Mesendoderm (in vitro differentiated cells): Measurements from ENCODE around the gene WDFY2.

ENCODE experiments used
- DNase-seq: peaks from one replicate; pipeline ENCODE4 v3.0.0; 2013
- H2AK5ac ChIP-seq: 2 replicates; pipeline ENCODE4 v1.6.1; 2013; ENCODE audit warnings: low read length, inconsistent platforms
- H2BK120ac ChIP-seq: 2 replicates; pipeline ENCODE4 v1.6.1; 2013; ENCODE audit warnings: low read depth, mild to moderate bottlenecking, low read length, moderate library complexity, mixed read lengths
- H2BK15ac ChIP-seq: replicated peaks from 2 replicates; pipeline ENCODE4 v1.6.1; 2013; ENCODE audit warnings: low read depth, mild to moderate bottlenecking, moderate library complexity
- H2BK5ac ChIP-seq: 2 replicates; pipeline ENCODE4 v1.6.1; 2013; ENCODE audit warnings: low read length, inconsistent platforms
- H3K18ac ChIP-seq: 2 replicates; pipeline ENCODE4 v1.6.1; 2013; ENCODE audit warnings: mild to moderate bottlenecking, low read length, mixed read lengths
- H3K23ac ChIP-seq: one replicate; pipeline ENCODE4 v1.6.1; 2013; ENCODE audit warnings: low read length
- H3K27ac ChIP-seq: 2 replicates; pipeline ENCODE4 v1.5.1; 2013; ENCODE audit warnings: low read depth, mild to moderate bottlenecking, inconsistent platforms, low read length, moderate library complexity
- H3K27me3 ChIP-seq: 2 replicates; pipeline ENCODE4 v1.6.1; 2013; ENCODE audit warnings: low read length, control low read depth, mild to moderate bottlenecking, inconsistent platforms; ENCODE audit not compliant: insufficient read depth, poor library complexity
- H3K36me3 ChIP-seq: 2 replicates; pipeline ENCODE4 v1.6.1; 2013; ENCODE audit warnings: low read length, inconsistent platforms; ENCODE audit not compliant: control insufficient read depth, insufficient read depth
- H3K4ac ChIP-seq: one replicate; pipeline ENCODE4 v1.6.1; 2013; ENCODE audit warnings: low read depth, mild to moderate bottlenecking, low read length, moderate library complexity
- H3K4me1 ChIP-seq: 2 replicates; pipeline ENCODE4 v1.6.1; 2013; ENCODE audit warnings: low read depth, low read length, inconsistent platforms; ENCODE audit not compliant: control insufficient read depth
- H3K4me2 ChIP-seq: 2 replicates; pipeline ENCODE4 v1.6.1; 2013; ENCODE audit warnings: low read length
- H3K4me3 ChIP-seq: 2 replicates; pipeline ENCODE4 v1.5.1; 2013; ENCODE audit warnings: mild to moderate bottlenecking, low read length
- H3K56ac ChIP-seq: one replicate; pipeline ENCODE4 v1.6.1; 2013; ENCODE audit warnings: low read length
- H3K79me1 ChIP-seq: 2 replicates; pipeline ENCODE4 v1.6.1; 2013; ENCODE audit warnings: low read length, inconsistent platforms
- H3K79me2 ChIP-seq: 2 replicates; pipeline ENCODE4 v1.6.1; 2013; ENCODE audit warnings: mild to moderate bottlenecking, low read length; ENCODE audit not compliant: control insufficient read depth, insufficient read depth
- H3K9ac ChIP-seq: 2 replicates; pipeline ENCODE4 v1.6.1; 2013; ENCODE audit warnings: low read length, inconsistent platforms
- H4K5ac ChIP-seq: one replicate; pipeline ENCODE4 v1.6.1; 2013; ENCODE audit warnings: low read length
- H4K8ac ChIP-seq: one replicate; pipeline ENCODE4 v1.6.1; 2013; ENCODE audit warnings: low read depth, mild to moderate bottlenecking, control low read depth, low read length, moderate library complexity
- WGBS: extraction: QIAGEN DNeasy Blood & Tissue Kit; methylation state at CpG from one replicate; pipeline ENCODE4 v1.1.7; 2013; ENCODE audit warnings: low lambda C conversion rate, missing lambda C conversion rate; ENCODE audit not compliant: insufficient coverage; ENCODE audit errors: extremely low coverage; 5-methylcytosine and 5-hydroxymethylcytosine counted together

Gene WDFY2

GRCh38 chr13:51659276-51660127 lies 75.2 kb downstream of the WDFY2 start:
- H3K18ac ChIP-seq: no peak overlapping the region
- H2BK120ac ChIP-seq: no peak overlapping the region
- WGBS: no CpG with 5 or more reads among the region's 6 CpGs
- peaks cover 5% of the 10 kb centered on the region for H3K79me2 ChIP-seq
- no peak overlapping the region for H3K4ac ChIP-seq
- H3K27ac ChIP-seq: no peak overlapping the region
- H3K4me2 ChIP-seq: no peak overlapping the region
- H4K8ac ChIP-seq: no peak overlapping the region
- H2BK5ac ChIP-seq: no peak overlapping the region
- no peaks in the 10 kb centered on the region for H3K36me3 ChIP-seq
- H4K5ac ChIP-seq: no peak overlapping the region
- no peak overlapping the region for H3K23ac ChIP-seq
- H2AK5ac ChIP-seq: no peak overlapping the region
- no peak overlapping the region for H3K4me3 ChIP-seq
- peaks cover 3% of the 10 kb centered on the region for H3K79me1 ChIP-seq
- H3K56ac ChIP-seq: no peak overlapping the region
- H3K4me1 ChIP-seq: no peaks in the 10 kb centered on the region
- no peak overlapping the region for H3K9ac ChIP-seq
- no peak for DNase-seq
- H3K27me3 ChIP-seq: no peaks in the 10 kb centered on the region
- H2BK15ac ChIP-seq: no peak overlapping the region

DNA sequence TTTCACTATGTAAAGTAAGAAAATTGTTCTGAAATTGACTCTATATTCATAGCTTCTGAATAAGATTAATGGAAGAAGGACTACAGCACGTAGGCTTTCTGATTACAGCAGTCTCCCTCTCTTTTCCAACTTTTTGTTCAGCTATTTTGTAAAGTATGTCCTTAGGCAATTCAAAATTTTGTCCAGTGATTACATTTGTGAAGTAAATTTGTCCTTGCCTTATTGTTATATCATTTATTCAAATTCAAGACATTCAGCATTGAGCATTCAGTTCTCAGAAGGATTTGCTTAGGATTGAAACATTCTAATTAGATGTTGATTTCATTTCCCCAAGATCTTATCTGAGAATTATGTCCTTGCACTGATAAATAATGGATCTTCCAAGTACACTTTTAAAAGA lies 76.6 kb downstream of the WDFY2 start:
- Histone ChIP-seq H3K4me3 (no peak overlapping the region), H3K4me1 (no peaks in the 10 kb centered on the region), H3K9ac (no peak overlapping the region), H3K27ac (no peak overlapping the region), H2BK120ac (no peak overlapping the region), H4K8ac (no peak overlapping the region), H3K4me2 (no peak overlapping the region), H2AK5ac (no peak overlapping the region), H2BK15ac (no peak overlapping the region), H3K27me3 (no peaks in the 10 kb centered on the region), H3K56ac (no peak overlapping the region), H3K18ac (no peak overlapping the region), H3K79me1 (peaks cover 3% of the 10 kb centered on the region), H3K23ac (no peak overlapping the region), H4K5ac (no peak overlapping the region), H3K79me2 (peaks cover 5% of the 10 kb centered on the region), H3K36me3 (no peaks in the 10 kb centered on the region), H3K4ac (no peak overlapping the region), H2BK5ac (no peak overlapping the region)
- no peak for DNase-seq
- no CpG with 5 or more reads among the region's 1 CpG for WGBS

GRCh38 chr13:51663973-51664957 lies 80.0 kb downstream of the WDFY2 start:
- DNase-seq: no peak
- Histone ChIP-seq H3K18ac (no peak overlapping the region), H4K8ac (no peak overlapping the region), H2BK120ac (no peak overlapping the region), H2AK5ac (no peak overlapping the region), H3K27ac (no peak overlapping the region), H3K9ac (no peak overlapping the region), H3K4me2 (no peak overlapping the region), H3K79me2 (peaks cover under 1% of the 10 kb centered on the region), H2BK15ac (no peak overlapping the region), H3K4ac (no peak overlapping the region), H3K4me3 (no peak overlapping the region), H3K4me1 (no peaks in the 10 kb centered on the region), H3K79me1 (peaks cover under 1% of the 10 kb centered on the region), H3K56ac (no peak overlapping the region), H4K5ac (no peak overlapping the region), H2BK5ac (no peak overlapping the region), H3K36me3 (no peaks in the 10 kb centered on the region), H3K27me3 (no peaks in the 10 kb centered on the region), H3K23ac (no peak overlapping the region)
- WGBS: no CpG with 5 or more reads among the region's 8 CpGs

DNA sequence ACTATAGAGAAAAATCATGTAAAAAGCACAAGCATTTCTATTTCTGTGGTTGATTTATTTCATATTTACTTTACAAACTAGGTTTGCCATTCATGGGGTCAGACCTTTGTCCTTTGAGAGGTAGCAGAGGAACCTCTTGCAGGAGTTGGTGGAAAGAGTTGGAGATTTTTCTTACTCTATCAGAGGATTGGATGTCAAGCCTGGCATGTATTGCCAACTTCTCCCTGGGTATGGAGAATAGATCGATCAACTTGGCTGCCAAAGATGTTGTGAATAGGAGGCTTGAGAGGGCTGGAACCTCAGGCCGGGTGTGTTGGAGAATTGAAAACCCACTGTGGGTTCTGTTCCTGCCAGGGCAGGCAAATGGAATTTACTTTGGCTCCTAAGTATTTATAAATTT lies 81.2 kb downstream of the WDFY2 start:
- Histone ChIP-seq H3K23ac (no peak overlapping the region), H3K27ac (no peak overlapping the region), H3K18ac (no peak overlapping the region), H2BK5ac (no peak overlapping the region), H4K8ac (no peak overlapping the region), H3K4ac (no peak overlapping the region), H2AK5ac (no peak overlapping the region), H3K79me2 (peaks cover 3% of the 10 kb centered on the region), H3K36me3 (no peaks in the 10 kb centered on the region), H3K56ac (no peak overlapping the region), H2BK15ac (no peak overlapping the region), H2BK120ac (no peak overlapping the region), H3K79me1 (no peaks in the 10 kb centered on the region), H3K4me1 (no peaks in the 10 kb centered on the region), H3K4me2 (no peak overlapping the region), H3K9ac (no peak overlapping the region), H3K4me3 (no peak overlapping the region), H4K5ac (no peak overlapping the region), H3K27me3 (no peaks in the 10 kb centered on the region)
- no peak for DNase-seq
- WGBS: no CpG with 5 or more reads among the region's 2 CpGs

- Histone ChIP-seq H3K36me3 (no peaks in the 10 kb centered on the region), H2BK5ac (no peak overlapping the region), H3K9ac (no peak overlapping the region), H3K4ac (no peak overlapping the region), H4K8ac (no peak overlapping the region), H3K18ac (no peak overlapping the region), H3K4me3 (no peak overlapping the region), H2BK120ac (no peak overlapping the region), H3K56ac (no peak overlapping the region), H3K27ac (no peak overlapping the region), H3K79me2 (peaks cover 6% of the 10 kb centered on the region), H2BK15ac (no peak overlapping the region), H3K23ac (no peak overlapping the region), H3K79me1 (no peaks in the 10 kb centered on the region), H4K5ac (no peak overlapping the region), H3K27me3 (no peaks in the 10 kb centered on the region), H3K4me2 (no peak overlapping the region), H3K4me1 (no peaks in the 10 kb centered on the region), H2AK5ac (no peak overlapping the region)
- no CpG with 5 or more reads among the region's 1 CpG for WGBS
- no peak for DNase-seq
These were observed 82.1 kb downstream of the WDFY2 start for GRCh38 chr13:51666374-51666773.
